Left ventricle myocardium superior (tissue), 1 donor: Measurements from ENCODE around the gene SERPINE1. TPM values are rescaled to one million over a fixed set of nuclear protein-coding genes. Genes with fewer than 3 reads are reported as not detected.

Experiments
- ATAC-seq: fragments of 200-7000 bp; cut with Tn5 transposase; one replicate; pipeline ENCODE4 v1.9.1; 2020; ENCODE audit warnings: mild to moderate bottlenecking, moderate library complexity
- DNase-seq: peaks from one replicate; pipeline ENCODE4 v3.0.0-alpha.2; 2020
- intact Hi-C: fragments of 100-400 bp; cut with micrococcal nuclease; formaldehyde crosslinking; loops from one replicate; pipeline ENCODE4 v1.11.0; 2022
- microRNA-seq: library from miRNA; unstranded; fragments of <30 nt; microRNA quantifications from one replicate; pipeline ENCODE4 v1.2.0, GENCODE V29; 2020; ENCODE audit warnings: borderline number of aligned reads
- total RNA-seq: library from RNA; stranded (reverse); fragmentation: NEBNext Ultra II Directional; extraction: Animal tissue kit (Norgen Biotek cat#: 25700); gene quantifications from one replicate; pipeline ENCODE4 v1.2.1, GENCODE V29; 2021
- donor health status: DM: no; HTN: yes; CAD: no; lungs with severe emphysema.

Gene SERPINE1
- total RNA-seq, 1 donor from 2014 or later: 1.3 TPM

DNA sequence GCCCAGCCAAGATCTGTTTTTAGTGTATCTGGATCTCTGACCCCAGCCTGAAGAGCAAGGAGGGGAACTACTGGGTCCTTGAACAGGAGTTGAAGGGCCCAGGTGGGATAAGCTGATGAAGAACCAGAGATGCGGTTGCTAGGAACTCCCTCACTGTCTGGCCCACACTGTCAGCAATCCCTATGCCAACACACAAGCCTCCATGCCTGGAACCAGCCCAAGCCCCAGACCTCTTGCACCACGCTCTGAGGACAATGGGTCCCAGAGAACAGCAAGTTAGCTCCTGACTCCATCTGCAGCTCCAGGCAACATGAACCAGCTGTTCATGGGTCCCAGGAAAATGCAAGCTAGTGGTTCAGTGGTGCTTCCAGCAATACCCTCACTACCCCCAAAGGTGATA lies 50.7 kb downstream of the SERPINE1 start:
- no peak for ATAC-seq
- intact Hi-C loops: no loop called here

DNA sequence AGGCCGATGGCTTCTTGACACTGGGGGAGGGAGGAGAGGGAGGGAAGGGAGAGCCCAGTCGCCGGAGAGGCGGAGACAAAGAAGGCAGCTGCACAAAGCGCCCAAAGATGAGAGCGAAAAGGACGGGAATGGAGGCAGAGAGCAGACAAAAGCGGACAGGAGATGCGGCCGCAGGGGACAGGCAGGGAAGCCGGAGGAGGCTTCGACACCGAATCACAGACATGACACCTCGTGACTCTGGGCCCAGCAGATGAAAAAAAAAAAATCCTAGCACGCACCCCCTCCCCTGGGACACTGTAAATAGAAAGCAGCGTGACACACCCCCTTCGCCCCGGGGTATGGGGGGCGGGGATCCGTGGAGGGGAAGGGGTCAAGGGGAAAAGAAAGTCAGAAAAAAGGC lies 52.2 kb downstream of the SERPINE1 start:
- no peak for DNase-seq
- ATAC-seq: no peak
- intact Hi-C loops: no loop called here

More for the DNA sequence above, 50.7 kb downstream of the SERPINE1 start:
- DNase-seq: no peak

DNA sequence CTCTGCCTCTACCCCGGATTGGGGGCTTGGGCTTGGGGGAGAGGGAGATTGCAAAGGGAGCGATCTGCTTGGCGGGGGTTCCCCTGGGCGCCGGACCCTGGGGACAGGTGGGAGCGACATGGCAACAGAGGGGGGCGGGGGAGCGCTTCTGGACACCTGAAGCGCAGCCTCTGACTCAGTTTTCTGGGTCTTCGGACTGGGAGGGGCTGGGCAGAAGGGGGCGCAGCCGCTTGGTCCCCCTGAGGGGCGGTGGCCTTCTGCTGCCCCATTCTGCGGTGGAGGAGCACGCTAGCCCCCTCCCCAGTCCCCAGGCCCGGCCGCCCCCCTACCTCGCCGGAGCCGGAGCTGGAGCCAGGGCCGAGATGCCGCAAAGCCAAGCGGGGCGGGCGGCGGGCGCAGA lies 52.8 kb downstream of the SERPINE1 start:
- intact Hi-C loops: no loop called here
- DNase-seq: no peak
- no peak for ATAC-seq

DNA sequence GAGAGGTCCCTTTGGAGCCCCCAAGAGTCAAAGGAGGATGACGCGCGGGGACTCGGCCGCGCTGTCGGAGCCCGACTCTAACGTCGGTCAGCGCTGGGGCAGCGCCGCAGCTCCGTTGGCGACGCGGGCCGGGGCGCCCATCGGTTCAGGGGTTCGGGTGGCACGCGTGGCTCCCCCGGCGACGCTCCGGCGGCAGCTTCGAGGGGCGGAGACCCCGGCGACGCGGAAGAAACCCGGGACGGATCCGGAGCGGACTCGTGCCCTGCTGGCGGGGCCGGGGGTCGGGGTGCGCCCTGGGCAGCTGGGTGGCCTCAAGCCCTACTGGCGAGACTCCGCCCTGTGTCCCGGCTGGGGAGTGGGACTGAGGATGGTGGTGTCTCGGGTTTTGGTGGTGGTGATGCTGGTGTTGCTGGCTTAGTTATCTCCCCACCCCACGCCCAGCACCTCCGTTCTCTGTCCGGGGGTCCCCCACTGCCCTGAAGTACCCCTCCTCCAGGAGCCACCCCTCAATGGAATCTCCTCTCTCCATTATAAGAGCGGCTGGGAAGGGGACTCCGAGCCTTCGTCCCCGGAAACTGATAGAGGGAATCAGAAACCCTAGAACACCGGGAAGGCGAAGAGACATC lies 53.3 kb downstream of the SERPINE1 start, which contains the start of gene NAT16:
TSS of gene NAT16 (minus strand) at position 164 of the 626 bp plus-strand sequence. CDS start 5,486 bp downstream, outside the sequence.
- intact Hi-C loops: no loop called here
- ATAC-seq (no peak), DNase-seq (no peak)

DNA sequence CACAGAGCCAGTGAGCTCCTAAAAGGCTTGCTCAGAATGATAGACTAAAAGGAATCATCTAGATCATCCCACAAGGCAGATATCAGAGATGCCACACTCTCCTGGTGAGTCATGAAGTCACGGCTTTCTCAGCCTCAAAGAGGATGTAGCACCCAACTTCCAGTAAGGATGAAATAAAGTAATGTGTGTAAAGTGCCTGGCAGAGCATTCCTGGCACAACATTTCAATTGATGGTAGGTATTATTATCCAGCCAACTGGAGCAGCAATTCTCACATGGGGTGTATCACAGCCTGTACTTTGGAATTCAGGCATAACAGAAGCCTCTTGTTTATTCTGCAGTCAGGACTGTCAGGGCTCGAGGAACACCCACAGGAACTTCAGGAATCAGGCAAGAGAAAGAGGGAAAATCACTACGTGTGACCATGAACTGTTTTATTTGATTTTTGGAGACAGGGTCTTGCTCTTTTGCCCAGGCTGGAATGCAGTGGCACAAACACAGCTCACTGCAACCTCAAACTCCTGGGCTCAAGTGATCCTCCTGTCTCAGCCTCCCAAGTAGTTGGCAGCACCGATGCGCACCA lies 58.4 kb downstream of the SERPINE1 start:
- no peak for DNase-seq
- intact Hi-C loops: no loop called here

DNA sequence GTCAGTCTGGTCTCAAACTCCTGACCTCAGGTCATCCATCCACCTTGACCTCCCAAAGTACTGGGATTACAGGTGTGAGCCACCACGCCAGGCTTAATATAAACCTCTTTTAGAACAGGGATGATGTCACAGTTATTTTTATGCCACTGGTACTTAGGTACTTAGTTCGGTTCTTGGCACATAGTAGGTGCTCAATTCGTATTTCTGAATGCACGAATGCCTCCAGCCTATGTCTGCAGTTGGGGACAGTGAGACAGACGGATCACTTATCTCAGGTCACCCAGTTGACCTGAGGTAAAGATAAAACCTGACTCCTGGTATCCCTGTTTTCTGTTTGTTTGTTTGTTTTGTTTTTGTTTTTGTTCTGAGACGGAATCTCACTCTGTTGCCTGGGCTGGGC lies 59.3 kb downstream of the SERPINE1 start:
- intact Hi-C loops: no loop called here
- ATAC-seq (no peak), DNase-seq (no peak)

More for the DNA sequence above, 58.4 kb downstream of the SERPINE1 start:
- no peak for ATAC-seq

DNA sequence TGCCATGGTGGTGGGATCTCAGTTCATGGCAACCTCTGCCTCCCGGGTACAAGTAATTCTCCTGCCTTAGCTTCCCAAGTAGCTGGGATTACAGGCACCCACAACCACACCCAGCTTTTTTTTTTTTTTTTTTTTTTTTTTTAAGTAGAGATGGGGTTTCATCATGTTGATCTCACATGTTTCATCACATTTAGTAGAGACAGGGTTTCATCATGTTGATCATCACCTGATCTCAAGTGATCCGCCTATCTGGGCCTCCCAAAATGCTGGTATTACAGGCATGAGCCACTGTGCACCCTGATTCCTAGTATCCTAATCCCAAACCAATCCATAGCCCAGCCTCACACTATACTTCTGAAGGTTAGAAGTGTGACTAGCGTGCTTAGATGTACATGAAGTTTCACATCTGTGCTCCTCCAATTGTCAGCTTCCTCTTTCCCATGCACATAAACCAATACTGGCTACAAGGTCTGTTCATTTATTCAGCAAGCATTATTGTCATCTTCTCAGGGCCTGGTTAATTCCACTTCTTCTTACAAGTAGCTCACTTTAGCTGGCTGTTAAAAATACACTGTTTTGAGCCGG lies 60.0 kb downstream of the SERPINE1 start:
- no peak for DNase-seq
- intact Hi-C loops: no loop called here
- no peak for ATAC-seq

Small RNAs within 50 kb of the gene (microRNA-seq; reads per million reads assigned to microRNA genes)
- not detected for gene MIR4653

Other genes with a start within 250 kb of the SERPINE1 start
- gene UFSP1, start 237.4 kb upstream of the SERPINE1 start, total RNA-seq: 1.9 TPM
- 0.40 TPM for gene ACHE, start 231.2 kb upstream of the SERPINE1 start, total RNA-seq
- 0.57 TPM for gene MUC3A, start 177.6 kb upstream of the SERPINE1 start, total RNA-seq
- not detected for gene MUC12, start 157.5 kb upstream of the SERPINE1 start, total RNA-seq
- not detected for gene MUC17, start 107.0 kb upstream of the SERPINE1 start, total RNA-seq
- gene TRIM56, start 41.6 kb upstream of the SERPINE1 start, total RNA-seq: 16.6 TPM
- gene AP1S1, start 27.4 kb downstream of the SERPINE1 start, total RNA-seq: 11.8 TPM
- gene VGF, start 38.5 kb downstream of the SERPINE1 start, total RNA-seq: not detected
- not detected for gene NAT16, start 53.2 kb downstream of the SERPINE1 start, total RNA-seq
- not detected for gene MOGAT3, start 73.9 kb downstream of the SERPINE1 start, total RNA-seq
- 43.0 TPM for gene PLOD3, start 90.5 kb downstream of the SERPINE1 start, total RNA-seq
- 55.8 TPM for gene ZNHIT1, start 91.1 kb downstream of the SERPINE1 start, total RNA-seq
- 3.8 TPM for gene CLDN15, start 110.7 kb downstream of the SERPINE1 start, total RNA-seq
- 326 TPM for gene FIS1, start 118.0 kb downstream of the SERPINE1 start, total RNA-seq
- gene IFT22, start 194.7 kb downstream of the SERPINE1 start, total RNA-seq: 26.8 TPM
- gene COL26A1, start 235.8 kb downstream of the SERPINE1 start, total RNA-seq: not detected